Activated CD4-positive, alpha-beta T cell treated with anti-CD3 and anti-CD28 coated beads, Interleukin-2, amount 50 U/mL, for 1 hour (primary cell): ENCODE data around the gene AXL.
A peak's percentile ranks its signal among the peaks of the same experiment; 100 is the strongest.

Experiments
- DNase-seq: peaks from one replicate; pipeline ENCODE4 v3.0.0-alpha.2; 2020

The AXL gene

DNA sequence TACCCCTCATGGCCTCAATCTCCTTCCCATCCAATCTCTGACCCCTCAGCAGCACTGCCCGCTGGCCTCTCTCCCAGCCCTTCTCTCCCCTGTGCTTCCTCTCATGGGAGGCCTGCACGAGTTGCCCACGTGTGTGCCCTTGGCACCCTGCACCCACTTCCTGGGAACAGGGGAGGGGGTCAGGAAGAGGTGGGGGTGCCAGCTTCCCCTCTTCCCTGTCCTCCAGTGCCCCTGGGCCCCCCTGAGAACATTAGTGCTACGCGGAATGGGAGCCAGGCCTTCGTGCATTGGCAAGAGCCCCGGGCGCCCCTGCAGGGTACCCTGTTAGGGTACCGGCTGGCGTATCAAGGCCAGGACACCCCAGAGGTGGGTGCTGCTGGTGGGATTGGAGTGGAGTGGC, 19.2 kb downstream of the AXL start:
- DNase-seq: no peak

GRCh38 chr19:41239363-41239762, 20.3 kb downstream of the AXL start:
- DNase-seq: no peak

DNA sequence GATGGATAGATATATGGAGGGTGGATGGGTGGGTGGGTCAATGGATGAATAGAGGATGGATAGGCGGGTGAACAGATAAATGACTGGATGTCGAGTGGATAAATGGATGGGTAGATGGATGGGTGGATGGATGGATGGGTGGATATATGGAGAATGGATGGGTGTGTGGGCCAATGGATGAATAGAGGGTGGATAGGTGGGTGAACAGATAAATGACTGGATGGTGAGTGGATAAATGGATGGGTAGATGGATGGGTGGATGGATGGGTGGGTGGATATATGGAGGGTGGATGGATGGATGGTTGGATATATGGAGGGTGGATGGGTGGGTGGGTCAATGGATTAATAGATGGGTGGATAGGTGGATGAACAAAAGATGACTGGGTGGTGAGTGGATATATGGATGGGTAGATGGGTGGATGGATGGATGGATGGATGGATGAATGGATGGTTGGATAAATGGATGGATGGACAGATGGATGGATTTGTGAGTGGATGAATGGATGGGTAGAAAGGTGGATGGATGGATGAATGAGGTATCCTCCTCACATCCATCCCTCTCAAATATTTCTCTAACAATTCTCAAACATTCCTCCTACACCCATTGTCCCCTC, 21.0 kb downstream of the AXL start:
- DNase-seq: no peak

DNA sequence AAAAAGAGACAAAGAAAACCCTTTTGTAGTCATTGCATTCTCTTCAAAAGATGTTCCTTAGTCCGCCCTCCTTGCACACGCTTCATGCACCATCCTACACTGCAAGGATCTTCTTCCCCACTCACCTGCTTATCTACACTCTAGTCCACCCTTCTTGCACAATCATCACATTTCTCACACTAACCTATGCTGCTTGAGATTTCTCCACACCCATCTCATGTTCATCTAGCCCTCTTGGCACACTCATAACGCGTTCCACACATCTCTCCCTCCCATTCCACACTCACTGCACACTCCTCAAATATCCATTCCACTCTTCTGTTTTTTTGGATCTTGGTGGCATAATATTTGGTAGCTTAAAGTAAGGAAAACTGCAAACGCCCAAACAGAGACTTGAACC, 22.8 kb downstream of the AXL start:
- DNase-seq: no peak

DNA sequence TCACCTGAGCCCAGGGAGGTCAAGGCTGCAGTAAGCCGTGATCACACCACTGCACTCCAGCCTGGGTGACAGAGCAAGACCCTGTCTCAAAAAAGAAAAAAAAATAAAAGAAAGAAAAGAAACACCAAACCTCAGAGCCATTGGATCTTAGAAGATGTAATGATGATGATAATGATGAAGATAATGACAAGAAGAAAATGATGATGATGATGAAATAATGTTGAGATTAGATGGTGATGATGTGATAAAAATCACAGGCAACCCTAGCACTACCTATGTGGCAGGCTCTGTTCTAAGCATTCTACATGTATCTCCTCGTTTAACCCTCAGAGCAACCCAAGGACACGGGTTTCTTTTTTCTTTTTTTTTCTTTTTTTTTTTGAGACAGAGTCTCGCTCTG, 25.1 kb downstream of the AXL start:
- DNase-seq: no peak

- DNase-seq: no peak
Measured at GRCh38 chr19:41245843-41246242, 26.8 kb downstream of the AXL start.

GRCh38 chr19:41248895-41249294, 29.9 kb downstream of the AXL start:
- DNase-seq: no peak

- no peak for DNase-seq
Measured at GRCh38 chr19:41249707-41250423, 30.8 kb downstream of the AXL start.

- no peak for DNase-seq
Measured at GRCh38 chr19:41253660-41254059, 34.6 kb downstream of the AXL start.

- no peak for DNase-seq
Measured at GRCh38 chr19:41255171-41255570, 36.1 kb downstream of the AXL start.

DNA sequence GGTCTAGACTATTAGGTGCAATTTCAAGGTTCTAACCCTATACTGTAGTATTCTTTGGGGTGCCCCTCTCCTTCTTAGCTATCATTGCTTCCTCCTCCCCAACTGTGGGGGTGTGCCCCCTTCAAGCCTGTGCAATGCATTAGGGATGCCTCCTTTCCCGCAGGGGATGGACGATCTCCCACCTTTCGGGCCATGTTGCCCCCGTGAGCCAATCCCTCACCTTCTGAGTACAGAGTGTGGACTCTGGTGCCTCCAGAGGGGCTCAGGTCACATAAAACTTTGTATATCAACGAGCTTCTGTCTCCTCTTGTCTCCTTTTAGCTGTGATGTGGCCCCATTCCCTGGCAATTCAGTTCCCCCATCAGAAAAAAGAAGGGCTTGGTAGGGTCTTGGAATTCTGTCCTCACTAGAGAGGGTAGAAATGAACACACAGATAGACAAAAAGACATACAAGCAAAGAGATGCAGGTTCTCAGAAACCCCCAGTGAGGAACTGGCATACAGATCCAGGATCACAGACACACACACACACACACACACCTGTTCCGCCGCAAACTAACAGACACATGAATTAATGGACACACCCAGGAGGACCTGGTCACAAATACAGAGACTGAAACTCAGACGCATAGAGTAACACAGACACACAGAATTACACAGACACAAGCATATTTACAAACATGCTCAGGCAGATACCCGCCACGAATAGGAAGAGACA, 42.6 kb downstream of the AXL start:
- no peak for DNase-seq

GRCh38 chr19:41263042-41263849, 44.2 kb downstream of the AXL start:
- peak; percentile 83 for DNase-seq

GRCh38 chr19:41263850-41264580, 45.0 kb downstream of the AXL start, which contains the start of gene HNRNPUL1:
HNRNPUL1 (plus strand) TSS chr19:41264372; CDS start chr19:41264504, 132 bp downstream.
- peak; percentile 99 for DNase-seq

DNA sequence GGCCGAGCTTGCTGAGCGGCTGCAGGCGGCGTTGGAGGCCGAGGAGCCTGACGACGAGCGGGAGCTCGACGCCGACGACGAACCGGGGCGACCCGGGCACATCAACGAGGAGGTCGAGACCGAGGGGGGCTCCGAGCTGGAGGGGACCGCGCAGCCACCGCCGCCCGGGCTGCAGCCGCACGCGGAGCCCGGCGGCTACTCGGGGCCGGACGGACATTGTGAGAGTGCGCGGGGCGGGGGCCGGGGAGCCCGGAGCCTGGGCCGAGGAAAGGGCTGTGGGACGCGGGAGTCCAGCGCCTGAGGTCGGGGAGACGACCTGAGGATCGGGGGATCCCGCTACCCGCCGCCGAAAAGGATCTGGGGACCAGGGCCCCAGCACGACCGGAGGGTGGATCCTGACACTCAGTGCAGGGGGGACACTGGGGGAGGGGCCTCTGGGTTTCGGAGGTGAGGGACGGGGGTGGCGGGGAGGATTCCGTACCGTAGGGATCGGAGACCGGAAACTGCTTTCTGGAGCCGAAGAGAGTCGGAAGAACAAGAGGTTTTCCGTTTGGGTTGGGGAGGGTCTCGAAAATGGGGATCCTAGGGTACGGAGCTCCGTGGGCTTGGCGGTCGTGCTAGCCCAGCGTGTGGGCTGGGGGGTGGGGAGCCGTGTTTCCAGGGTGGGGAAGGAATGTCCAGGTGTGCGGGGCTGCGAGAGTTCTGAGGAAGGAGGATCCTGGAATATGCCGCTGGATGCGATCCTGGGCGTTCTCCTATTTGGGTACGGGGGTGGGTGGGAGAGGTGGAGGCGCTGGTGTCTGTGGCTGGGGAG, 45.8 kb downstream of the AXL start:
- peak; percentile 52 for DNase-seq

DNA sequence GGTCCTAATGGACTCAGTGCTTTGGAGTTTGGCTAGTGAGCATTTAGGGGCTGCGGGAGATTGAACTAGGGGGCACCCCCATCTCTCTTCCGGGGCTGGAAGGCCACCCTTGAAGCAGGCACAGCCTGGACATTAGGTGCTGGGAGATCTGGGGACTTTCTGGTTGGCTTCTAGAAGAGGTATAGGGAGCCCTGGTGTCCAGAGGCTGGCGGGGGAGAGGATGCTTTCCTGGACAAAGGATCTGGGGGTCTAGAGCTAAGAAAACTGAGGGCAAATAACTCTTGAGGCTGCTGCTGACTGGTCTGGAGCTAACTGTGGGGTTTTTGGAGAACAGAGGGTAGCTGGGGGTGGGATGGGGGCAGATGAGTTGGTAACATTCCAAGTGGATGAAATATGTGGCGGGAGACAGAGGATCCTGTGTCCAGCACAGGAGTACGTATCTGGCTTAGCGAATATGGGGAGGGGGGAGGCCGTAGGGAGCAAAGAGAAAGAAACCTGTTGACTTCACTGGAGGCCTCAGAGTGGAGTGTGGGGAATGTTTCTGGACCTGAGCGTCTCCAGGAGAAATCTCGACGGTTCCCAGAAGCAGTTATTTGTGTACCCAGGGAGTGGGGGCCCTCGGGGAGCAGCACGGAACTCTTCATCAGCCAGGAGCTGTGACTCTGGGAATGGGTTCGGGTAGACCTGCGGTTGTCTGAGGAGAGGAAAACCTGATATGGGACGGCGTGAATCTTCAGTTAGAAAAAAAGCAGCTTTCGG, 46.6 kb downstream of the AXL start:
- peak; percentile 4 for DNase-seq

DNA sequence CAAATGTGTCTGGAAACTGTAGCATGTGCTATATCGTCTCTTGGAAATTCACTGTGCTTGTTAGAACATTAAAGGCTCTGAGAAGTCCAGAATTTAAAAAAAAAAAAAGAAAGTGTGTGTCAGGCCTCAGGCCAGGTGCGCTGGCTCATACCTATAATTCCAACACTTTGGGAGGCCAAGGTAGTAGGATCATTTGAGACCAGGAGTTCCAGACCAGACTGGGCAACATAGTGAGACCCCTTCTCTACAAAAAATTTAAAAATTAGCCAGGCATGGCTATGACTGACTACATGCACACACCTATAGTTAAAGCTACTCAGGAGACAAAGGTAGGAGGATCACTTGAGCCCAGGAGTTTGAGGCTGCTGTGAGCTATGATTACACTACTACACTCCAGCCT, 50.0 kb downstream of the AXL start:
- DNase-seq: no peak

DNA sequence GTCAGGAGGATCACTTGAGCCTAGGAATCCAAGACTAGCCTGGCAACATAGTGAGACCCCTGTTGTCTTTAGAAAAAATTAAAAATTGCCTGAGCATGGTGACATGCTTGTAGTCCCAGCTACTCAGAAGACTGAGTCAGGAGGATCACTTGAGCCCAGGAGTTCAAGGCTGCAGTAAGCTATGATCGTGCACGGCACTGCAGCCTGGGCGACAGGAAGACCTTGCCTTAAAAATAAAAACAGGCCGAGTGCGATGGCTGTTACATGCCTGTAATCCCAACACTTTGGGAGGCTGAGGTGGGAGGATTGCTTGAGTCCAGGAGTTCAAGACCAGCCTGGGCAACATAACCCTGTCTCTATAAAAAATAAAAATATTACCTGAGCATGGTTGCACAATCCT, 50.5 kb downstream of the AXL start:
- no peak for DNase-seq

GRCh38 chr19:41273076-41273475, 54.1 kb downstream of the AXL start:
- DNase-seq: no peak

DNA sequence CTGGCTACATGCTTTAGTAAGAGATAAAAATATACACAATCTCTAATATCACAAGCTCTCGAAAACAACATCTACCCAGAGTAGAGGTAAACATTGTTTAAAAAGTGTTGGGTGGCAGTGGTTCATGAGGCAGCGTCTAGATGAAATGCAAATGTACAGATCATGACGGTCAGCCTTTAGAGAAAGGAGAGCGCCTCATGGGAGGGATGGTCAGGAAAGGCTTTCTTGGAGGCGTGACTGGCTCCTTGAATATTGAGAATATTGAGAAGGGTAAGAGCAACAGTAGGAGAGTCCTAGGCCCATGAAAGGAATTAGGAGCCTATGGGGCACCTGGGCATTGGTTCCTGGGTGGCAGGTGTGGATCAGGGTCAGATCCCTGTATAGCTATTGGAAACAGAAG, 55.8 kb downstream of the AXL start:
- no peak for DNase-seq

DNA sequence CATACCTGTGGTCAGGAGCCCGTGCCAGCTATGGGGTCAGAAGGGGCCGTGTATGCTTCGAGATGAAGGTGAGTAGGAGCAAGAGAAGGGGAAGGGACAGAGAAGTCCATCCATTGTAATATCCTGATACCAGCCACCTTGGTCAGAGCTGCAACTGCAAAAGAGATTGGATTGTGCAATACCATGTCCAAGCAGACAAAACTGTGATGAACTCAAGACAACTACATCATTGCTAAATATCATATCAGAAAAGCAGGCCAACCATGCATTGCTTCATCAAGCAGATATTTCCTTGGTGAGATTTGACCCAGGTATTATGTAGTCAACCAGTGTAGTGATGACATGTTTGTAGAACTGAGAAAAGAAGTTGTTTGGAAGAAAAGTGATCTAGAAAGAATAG, 57.2 kb downstream of the AXL start:
- no peak for DNase-seq

GRCh38 chr19:41278478-41278877, 59.5 kb downstream of the AXL start:
- no peak for DNase-seq
